Measurements from ENCODE around the gene GOLGA8B.
"Not testable (repeated sequence)": the region's sequence is repeated elsewhere in the genome, so short reads cannot be mapped to it uniquely, and the experiment has no call there.

The GOLGA8B gene, protein sequence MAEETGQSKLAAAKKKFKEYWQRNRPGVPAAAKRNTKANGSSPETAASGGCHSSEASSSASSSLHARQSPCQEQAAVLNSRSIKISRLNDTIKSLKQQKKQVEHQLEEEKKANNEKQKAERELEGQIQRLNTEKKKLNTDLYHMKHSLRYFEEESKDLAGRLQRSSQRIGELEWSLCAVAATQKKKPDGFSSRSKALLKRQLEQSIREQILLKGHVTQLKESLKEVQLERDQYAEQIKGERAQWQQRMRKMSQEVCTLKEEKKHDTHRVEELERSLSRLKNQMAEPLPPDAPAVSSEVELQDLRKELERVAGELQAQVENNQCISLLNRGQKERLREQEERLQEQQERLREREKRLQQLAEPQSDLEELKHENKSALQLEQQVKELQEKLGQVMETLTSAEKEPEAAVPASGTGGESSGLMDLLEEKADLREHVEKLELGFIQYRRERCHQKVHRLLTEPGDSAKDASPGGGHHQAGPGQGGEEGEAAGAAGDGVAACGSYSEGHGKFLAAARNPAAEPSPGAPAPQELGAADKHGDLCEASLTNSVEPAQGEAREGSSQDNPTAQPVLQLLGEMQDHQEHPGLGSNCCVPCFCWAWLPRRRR

DNA sequence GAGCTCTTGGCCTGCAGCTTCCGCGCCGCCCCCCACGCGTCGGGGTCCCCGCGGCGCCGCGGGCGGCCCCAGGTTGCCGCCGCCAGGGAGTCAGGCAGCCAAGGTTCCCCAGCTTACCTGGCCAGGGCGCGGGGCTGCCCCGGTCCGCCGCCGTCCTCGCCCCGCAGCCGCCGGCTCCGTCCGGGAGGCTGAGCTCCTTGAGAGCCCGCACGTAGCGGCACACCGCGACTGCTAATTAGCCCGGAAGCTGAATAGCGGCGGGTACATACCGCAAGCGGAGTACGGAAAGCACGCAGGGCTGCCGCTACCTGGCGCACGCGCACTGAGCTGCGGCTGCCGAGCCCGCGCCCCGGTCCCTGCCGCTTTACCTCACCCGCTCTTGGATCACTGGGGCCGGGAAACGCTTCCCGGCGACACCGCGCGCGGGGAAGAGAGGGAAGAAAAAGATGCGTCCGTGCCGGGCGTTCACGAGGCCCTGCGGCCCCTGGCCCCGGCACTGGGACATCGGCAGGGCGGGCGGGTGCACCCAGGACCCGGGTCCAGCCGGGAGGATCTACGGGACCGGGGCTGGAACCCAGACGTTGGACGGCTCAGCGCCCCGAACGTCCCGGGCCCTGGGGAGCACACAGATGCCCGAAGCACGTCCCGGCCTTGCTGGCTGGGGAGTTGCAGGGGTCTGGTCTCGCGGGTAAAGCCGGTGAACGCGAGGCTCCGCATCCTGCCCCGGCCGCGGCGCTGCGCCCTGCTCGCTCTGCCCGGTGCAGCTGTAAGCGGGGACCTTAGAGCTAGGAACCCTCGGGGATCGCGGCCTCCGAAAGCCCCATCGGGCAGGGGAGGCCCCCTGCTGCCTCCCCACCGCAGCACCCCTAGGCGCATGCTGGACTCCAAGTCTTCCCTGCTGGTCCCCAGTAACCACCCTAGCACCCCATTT, at the start of gene GOLGA8B:
Gene GOLGA8B (minus strand): TSS at position 253 of the 931 bp plus-strand sequence. CDS start 47,739 bp downstream, outside the sequence.
- no peak for DNase-seq (ENCODE audit: low read depth)

DNA sequence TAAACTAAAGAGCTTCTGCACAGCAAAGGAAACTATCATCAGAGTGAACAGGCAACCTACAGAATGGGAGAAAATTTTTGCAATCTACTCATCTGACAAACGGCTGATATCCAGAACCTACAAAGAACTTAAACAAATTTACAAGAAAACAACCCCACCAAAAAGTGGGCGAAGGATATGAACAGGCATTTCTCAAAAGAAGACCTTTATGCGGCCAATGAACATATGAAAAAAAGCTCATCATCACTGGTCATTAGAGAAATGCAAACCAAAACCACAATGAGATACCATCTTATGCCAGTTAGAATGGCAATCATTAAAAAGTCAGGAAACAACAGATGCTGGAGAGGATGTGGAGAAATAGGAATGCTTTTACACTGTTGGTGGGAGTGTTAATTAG, 49.7 kb upstream of the GOLGA8B start:
- DNase-seq (ENCODE audit: low read depth): not testable (repeated sequence)

DNA sequence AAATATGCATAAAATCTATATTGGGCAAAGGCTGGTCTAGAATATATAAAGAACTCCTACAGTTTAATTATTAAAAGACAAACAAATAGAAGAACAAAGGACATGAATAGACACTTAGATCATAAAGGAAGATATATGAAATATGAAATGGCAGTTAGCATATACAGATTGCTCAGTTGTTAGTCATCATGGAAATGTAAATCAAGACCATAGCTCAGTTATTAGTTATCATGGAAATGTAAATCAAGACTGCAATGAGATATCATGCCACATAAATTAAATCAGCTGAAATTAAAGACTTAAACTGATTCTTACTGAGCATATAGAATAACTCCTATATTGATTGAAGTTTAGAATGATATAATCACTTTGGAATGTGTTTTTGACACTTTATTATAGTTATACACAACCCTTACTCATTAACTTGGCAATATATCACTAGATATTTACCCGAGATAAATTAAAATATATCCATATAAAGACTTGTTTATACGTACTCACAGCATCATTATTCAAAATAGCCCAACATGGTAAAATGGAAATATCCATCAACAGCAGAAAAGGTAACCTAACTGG, 45.2 kb upstream of the GOLGA8B start:
- no peak for DNase-seq (ENCODE audit: low read depth)

DNA sequence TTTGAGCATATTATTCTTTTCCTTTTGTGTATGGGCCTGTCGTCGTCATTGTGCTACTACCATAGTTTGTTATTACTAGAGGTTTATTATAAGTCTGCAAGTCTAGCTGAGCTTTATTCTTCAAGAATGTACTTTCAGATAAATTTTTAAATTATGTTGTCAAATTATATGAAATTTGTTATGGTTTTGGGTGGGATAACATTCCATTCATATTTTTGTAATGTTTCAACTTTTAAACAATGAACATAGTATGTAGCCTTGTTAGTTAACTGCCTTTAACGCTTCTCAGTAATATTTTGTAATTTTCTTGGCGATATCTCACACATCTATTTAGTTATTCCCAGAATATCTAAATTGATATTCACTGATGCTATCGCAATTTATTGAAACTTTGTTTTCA, 41.6 kb upstream of the GOLGA8B start:
- DNase-seq (ENCODE audit: low read depth): no peak

DNA sequence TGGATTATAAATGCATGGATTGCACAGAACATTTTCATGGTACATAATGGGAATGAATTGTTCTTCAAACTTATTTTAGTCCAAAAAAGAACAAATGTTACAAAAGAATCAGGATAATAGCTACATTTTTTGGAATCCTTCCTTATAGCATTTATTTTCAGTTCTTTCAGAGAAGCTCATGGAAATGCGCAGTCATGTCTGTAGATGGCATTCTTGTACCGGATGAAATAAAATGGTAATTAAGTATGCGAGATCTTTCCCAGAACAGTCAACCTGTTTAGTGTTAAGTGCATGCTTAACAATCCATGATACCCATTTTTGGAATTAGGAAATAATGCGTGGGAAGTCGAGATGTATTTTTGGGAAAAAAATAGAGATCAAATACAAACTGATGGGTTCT, 38.2 kb upstream of the GOLGA8B start:
- DNase-seq (ENCODE audit: low read depth): peak; percentile 16

DNA sequence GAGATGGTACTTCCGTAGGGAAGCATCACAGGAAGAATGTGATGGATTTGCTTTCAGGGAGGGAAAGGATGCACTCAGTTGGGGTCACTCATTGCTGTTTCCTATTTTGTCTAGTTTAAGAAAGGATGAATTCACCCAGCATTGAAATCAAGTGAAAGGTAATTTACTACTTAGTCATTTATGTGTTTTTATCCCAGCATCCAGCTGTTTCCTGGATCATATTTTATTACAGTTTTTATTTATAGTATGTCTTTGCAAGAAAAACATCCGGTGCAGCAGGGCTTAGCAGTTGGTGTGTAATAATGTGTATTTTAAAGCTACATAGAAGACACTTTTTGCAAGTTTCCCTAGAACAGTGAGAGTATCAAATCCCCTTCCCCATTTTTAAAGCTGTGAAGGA, 37.4 kb upstream of the GOLGA8B start:
- DNase-seq (ENCODE audit: low read depth): no peak

DNA sequence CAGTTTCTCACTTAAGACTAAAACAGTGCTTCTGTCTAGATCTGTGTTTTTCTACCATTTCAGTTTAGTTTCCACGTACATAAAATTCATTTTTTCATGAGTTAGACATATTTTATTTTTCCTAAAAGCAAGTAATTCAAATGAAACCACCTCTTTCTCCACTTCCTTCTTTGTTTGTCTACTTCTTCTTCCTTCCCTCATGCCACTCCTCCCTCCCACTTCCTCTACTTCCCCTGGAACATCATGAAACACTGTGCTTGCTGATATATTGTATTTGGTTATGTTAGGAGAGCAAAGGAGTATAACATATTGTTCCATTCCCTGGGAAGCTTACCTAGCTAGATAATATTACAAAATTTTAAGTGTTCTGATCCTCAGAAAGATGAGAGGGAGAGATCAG, 36.7 kb upstream of the GOLGA8B start:
- no peak for DNase-seq (ENCODE audit: low read depth)

DNA sequence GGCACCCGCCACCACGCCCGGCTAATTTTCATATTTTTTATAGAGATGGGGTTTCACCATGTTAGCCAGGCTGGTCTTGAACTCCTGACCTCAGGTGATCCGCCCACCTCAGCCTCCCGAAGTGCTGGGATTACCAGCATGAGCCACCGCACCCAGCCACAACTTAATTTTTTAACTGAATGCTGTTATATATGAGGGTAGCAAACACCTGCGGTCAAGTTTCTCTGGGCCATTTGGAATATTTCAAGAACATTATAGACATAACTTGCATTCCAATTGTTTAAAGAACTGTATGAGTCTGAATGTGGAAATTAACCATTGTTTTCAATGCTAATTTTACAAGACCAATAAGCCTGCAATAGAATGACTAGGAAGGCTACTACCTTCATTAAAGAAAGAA, 35.7 kb upstream of the GOLGA8B start:
- no peak for DNase-seq (ENCODE audit: low read depth)

DNA sequence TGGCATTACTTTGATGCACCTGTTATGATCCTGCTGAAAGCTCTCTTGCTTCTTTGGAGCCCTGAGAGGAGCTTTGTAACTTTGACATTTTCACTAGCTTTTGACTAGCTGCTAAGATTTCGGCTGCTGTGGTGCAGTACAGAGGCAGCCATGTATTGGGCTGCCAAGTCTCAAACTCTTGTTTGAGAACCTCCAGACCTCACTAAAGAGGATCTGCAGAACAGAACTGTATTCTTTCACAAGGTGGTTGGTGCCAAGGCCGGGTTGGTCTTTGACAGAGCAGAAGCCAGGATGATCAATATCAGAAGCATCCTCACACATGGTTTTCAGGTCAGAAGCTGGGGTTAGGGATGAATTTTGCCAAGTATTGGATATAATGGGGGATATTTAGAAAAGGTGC, 34.6 kb upstream of the GOLGA8B start:
- DNase-seq (ENCODE audit: low read depth): no peak

DNA sequence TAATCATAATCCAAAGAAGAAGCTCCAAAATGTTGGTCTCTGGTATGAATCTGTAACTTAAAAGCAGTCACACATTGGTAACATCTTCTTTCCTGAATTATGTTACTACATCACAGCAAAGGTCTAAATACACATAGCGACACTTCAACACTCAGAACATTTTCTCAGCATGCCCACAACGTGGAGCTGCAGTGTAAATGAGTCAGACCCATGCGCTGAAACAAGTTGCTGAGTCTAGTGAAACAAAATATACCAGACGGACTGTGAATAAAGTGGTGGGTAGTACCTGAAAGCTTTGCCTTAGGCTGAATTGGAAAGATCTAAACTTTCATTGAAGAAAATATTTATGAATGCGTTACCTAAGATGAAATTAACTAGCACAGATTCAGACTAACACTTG, 33.2 kb upstream of the GOLGA8B start:
- DNase-seq (ENCODE audit: low read depth): peak; percentile 9

DNA sequence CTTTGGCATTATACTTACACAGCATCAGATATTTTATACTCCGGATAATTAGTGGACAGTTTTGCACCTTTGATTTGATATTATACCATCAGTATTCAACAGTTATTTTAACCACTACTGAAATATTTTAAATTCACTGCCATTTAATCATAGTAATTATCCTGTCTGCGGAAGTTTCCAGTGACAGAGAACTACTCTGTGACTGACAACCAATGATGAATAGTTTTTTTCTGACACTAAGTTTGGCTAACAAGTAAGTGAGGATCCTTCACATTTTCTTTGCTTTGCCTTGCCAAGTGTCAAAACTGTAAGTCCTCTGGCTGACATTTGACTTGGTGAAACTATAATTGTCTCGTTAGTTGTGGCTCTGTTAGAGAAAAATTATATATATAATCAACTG, 30.5 kb upstream of the GOLGA8B start:
- DNase-seq (ENCODE audit: low read depth): no peak

DNA sequence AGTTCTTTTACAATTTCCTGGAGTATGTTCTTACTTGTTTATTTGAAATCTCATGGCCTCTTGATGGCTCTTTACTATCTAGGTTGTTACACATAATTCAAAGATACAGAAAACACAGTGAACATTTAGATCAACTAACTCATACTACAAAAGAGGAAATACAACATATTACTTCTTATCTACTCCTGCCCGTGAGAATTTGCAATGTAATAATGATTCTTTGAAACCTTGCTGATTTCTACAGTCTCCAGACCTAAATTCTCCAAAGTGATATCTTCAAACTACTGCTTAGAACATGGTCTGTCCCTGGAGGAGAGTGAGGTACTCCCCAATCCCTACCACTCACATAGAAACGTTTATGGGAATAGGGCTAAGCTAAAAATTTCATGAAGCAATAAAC, 29.9 kb upstream of the GOLGA8B start:
- no peak for DNase-seq (ENCODE audit: low read depth)

DNA sequence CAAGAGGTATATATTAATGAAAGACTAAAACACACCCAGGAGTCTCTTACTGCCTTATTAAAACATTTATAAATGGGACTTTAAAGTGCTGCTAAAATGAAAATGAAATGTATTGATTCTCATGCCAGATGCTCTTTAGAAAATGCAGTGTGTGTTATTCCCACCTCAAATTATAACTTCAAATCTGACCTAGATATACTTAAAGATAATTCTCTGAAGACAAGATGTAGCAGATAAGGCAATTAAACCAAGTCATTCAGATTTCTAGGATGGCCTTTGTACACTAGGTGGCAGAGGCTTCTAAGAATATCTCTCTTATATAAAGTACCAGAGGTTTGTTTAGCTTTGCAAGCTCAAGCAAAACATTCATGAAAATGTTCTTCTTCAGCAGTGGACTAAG, 26.9 kb upstream of the GOLGA8B start:
- no peak for DNase-seq (ENCODE audit: low read depth)

DNA sequence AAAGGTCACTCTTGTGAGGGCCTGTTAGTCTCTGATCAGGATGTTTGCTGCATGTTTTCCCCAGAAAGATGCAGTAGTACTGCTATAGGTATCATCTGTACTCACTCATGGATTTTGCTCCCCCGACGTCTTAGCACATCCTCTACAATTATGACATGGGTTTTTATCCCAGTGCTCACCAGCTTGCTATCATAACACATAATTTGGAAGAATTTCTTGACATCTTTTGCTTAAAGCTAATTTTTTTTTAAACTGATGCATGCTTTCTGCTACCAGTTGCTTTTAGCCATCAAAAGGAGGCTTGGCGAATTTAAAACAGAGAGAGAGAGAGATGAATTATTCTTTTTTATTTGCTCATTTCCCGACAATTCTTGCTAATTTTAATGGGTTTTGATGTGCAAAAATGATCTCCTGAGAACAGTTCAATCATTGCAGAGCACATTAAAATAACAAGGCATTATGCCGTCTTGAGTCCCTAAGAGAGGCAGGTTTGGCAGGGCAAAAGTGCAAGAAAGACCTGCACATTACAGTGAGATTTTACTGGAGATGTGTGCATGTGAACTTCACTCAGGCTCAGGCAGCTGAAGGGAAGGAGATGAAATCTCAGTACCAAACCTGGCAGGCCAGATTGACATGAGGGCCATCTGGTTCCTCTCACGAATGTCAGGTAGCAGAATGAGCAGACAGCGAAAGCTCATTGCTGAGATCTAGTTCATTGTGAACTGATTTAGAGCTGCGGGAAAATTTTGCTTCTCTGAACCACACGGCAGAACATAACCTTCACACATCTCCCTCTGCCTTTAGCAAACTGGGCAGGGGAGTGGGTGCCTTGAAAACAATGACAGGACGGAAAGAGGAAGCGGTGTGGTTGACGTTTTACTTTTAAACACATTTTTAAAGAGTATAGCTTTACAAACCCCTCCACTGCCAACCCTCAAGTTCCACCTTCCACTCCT, 25.9 kb upstream of the GOLGA8B start:
- DNase-seq (ENCODE audit: low read depth): no peak

DNA sequence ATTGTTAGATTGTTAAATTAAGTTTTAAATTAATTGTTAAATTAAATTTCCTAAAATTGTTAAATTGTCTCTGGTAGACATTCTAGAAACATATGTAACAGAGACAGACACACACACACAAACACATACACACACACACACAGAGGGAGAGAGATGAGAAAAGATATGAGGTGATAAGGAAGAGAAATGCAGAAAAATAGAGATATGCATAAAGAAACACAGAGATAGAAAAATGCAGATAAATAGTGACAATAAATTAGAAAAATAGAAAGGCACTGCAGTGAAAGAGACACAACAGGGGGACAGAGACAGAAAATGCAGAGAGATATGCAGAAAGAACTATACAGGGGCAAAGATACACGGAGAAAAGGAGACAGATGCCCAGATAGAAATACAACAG, 25.1 kb upstream of the GOLGA8B start:
- no peak for DNase-seq (ENCODE audit: low read depth)

DNA sequence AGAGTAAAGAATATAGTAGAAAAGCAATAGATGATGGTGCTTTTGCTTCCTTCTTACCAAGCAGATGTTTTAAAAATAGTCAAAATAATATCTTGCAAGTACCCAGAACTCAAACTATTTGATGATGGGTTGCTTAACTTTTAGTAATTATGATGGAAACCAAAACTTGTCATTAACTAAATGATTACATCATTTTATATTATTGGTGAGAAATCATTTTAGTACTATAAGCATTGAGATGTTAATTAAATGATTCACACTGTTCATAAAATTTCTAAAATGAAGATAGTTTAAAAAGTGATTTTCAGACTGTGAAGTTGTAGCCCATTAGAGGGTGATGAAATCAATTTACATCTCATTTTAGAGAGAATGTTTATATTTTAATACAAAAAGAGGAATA, 24.4 kb upstream of the GOLGA8B start:
- no peak for DNase-seq (ENCODE audit: low read depth)

DNA sequence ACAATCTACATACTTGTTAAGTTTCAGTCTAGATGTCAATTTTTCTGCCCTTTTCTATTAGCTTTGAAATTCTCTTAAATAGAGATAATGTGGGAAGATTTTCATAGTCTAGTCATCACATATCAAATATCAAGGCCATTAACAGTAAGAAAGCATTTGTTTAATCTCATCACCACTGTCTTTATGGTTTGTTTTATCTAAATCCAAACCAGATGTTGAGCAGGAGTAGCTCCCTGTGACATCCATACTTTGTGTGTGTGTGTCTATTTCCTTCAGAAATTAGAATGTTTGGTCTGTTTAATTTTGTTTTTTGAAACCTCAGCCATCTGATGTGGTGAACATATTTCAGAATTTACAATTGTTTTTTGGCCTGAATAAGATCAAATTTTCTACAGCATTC, 23.1 kb upstream of the GOLGA8B start:
- DNase-seq (ENCODE audit: low read depth): no peak

DNA sequence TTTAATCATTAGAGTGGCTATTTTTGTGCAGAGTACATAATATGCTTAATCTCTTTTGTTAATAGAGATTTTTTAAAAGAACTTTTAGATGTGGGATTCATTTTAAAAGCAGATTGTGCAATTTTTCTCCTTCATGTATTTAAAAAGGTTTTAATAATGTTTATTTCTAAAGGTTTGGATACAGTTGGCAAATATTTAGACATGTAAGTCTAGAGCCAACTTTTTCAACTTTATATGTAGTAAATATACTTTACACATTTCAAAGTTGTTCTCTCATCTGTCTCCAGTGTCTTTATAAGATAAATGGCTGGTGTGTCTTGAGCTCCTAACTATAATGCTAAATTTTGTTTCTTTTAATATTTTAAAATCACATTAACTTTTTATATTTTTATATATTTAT, 22.7 kb upstream of the GOLGA8B start:
- no peak for DNase-seq (ENCODE audit: low read depth)

DNA sequence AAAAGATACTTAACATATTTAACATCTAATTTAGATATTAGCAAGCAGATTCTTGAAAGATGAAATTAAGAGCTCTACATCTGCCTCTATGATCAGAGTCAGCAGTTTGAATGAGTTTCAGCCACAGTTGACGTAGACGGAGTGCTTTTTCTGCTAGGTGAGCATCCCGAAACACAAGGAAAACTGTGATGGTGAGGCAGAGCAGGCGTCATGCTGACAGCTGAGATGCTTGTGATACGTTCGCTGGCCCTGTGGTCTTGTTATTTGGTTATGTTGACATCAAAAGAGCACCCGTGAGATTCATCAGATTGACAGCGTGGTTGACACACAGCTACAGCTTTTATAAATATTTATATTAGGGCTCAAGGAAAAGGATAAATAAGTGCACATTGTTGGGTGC, 19.6 kb upstream of the GOLGA8B start:
- no peak for DNase-seq (ENCODE audit: low read depth)

DNA sequence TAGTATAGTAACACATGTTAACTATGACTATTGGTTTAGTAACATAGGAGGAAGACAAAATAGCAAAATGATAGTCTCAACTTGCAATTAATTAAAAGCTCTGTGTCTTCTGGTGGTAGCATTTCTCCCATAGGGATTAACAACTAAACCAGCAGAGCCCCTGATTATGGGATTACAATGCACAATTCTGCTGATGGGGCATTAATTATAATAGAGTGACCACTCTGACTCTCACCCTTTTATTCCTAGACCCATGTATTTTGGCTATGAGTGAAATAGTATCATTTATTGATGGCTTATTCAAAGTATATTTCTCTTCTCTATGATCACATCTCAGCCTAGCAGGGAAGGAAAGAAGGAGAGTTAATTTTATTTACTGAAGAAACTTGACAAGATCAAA, 17.5 kb upstream of the GOLGA8B start:
- DNase-seq (ENCODE audit: low read depth): no peak
